NCI-H82 treated with DMSO at 0.1 percent for 48 hours (cell line): ENCODE results near the gene REXO1.
"Not testable (repeated sequence)": the region's sequence is repeated elsewhere in the genome, so short reads cannot be mapped to it uniquely, and the experiment has no call there.

Source experiments
- DNase-seq: peaks from one replicate; lab custom pipeline; 2025; ENCODE audit not compliant: unreplicated experiment; lab: John Stamatoyannopoulos, UW

The REXO1 gene, protein sequence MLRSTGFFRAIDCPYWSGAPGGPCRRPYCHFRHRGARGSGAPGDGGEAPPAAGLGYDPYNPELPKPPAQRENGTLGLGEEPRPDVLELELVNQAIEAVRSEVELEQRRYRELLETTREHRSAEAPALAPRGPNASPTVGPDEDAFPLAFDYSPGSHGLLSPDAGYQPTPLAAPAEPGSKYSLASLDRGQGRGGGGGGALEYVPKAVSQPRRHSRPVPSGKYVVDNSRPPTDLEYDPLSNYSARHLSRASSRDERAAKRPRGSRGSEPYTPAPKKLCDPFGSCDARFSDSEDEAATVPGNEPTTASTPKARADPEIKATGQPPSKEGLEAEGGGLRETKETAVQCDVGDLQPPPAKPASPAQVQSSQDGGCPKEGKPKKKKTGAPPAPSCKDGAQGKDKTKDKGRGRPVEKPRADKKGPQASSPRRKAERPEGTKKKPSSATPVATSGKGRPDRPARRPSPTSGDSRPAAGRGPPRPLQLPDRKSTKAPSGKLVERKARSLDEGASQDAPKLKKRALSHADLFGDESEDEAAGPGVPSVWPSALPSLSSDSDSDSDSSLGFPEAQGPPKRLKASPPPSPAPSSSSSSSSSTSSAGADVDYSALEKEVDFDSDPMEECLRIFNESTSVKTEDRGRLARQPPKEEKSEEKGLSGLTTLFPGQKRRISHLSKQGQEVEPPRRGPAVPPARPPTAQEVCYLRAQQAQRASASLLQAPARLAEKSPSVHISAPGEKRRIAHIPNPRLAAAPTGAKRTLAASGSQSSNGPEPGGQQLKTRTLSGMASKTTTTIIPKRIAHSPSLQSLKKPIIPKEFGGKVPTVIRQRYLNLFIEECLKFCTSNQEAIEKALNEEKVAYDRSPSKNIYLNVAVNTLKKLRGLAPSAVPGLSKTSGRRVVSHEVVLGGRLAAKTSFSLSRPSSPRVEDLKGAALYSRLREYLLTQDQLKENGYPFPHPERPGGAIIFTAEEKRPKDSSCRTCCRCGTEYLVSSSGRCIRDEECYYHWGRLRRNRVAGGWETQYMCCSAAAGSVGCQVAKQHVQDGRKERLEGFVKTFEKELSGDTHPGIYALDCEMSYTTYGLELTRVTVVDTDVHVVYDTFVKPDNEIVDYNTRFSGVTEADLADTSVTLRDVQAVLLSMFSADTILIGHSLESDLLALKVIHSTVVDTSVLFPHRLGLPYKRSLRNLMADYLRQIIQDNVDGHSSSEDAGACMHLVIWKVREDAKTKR

DNA sequence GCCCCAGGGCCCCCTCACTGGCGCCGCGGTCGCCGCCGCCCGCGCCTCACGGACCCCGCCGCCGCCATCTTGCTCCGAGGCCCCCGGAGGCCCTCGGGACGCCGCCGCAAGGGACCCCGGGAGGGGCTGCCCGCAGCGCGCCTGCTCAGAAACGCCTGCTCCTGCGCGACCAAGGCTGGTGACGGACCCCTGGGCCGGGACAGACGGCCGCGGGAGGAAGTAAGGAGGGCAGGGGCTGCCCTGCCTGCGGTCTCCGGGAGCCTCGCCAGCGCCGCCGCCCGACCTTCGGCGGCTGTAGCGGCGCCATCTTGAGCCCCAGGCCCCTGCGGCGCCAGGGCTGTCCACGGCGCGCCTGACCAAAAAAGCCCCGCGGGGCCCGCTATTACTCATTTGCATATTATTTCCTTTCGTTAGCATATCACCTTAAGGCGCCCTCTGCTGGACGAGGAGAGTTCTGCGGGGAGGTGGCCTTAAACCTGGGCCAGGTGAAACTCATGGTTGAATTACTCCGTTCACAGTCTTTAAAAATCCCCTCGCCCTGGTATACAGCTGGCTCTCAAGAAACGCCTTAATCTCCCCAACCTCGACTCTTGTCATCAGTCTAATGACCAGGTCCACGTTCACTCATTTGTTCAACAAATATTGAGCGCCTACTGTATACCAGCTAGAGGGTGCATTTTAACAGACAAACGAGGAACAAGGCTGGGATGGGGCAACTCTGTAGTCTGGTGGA is at the start of gene REXO1:
Gene REXO1, minus strand, starts transcription at position 85 of the 733 bp plus-strand sequence. CDS start 125 bp downstream, outside the sequence.
- DNase-seq: peak; percentile 60

DNA sequence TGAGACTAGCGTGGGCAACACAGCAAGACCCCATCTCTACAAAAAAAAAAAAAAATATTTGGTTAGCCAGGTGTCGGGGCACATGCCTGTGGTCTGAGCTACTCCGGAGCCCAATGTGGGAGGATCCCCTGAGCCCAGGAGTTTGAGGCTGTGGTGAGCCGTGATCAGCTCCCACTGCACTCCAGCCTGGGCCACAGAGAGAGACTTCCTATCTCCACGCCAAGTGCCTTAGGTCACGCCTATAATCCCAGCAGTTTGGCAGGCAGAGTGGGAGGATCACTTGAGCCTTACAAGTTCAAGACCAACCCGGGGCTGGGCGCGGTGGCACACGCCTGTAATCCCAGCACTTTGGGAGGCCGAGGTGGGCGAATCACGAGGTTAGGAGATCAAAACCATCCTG is 48.2 kb upstream of the REXO1 start:
- no peak for DNase-seq

DNA sequence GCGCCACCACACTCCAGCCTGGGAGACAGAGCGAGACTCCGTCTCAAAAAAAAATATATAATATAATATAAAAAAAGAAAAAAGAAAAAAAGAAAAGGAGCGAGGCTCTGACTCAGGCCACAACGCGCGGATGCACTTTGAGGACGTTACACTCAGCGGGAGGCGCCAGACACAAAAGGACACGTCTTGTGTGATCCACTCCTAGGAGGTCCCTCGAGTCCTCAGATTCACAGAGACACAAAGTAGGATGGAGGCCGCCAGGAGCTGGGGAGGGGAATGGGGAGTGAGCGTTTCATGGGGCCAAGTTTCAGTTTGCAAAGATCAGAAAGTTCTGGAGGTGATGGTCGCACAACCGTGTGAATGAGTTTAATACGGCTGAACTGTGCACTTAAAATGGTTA is 45.5 kb upstream of the REXO1 start:
- DNase-seq: no peak

DNA sequence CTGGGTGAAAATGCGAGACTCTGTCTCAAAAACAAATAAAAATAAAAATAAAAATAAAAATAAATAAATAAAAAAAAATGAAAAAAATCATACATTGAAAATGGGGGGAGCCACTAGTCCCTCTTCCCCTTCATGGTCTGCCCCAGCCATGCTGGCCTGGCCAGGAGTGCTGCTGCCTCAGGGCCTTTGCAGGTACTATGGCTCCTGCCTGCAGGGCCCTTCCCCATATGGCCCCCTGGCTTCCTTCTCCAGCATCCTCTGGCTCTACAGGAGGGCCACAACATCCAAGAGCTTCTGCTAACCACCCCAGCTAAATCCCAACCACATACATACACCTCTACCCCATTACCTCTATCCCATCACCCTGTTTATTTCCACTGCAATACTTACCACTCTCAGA is 41.6 kb upstream of the REXO1 start:
- DNase-seq: no peak

DNA sequence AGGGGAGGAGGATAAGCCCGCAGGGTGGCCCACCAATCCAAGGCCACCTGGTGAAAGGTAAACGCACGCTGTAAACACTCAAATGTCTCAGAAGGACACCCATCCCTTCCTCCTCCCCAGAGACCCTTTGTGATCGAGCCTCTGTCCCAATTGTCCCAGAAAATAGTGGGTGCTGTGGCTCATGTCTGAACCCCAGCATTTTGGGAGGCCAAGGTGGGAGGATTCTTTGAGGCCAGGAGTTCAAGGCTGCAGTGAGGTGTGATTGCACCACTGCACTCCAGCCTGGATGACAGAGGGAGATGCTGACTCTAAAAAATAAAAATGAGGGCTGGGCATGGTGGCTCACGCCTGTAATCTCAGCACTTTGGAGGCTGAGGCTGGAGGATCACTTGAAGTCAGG is 40.1 kb upstream of the REXO1 start:
- no peak for DNase-seq

DNA sequence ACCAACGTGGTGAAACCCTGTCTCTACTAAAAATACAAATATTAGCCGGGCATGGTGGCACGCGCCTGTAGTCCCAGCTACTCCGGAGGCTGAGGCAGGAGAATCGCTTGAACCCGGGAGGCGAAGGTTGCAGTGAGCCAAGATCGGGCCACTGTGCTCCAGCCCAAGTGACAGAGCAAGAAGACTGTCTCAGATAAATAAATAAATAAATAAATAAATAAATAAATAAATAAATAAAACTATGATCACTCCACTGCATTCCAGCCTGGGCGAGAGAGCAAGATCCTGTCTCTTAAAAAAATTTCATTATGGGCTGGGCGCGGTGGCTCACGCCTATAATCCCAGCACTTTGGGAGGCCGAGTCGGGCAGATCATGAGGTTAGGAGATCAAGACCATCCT is 38.1 kb upstream of the REXO1 start:
- not testable (repeated sequence) for DNase-seq

DNA sequence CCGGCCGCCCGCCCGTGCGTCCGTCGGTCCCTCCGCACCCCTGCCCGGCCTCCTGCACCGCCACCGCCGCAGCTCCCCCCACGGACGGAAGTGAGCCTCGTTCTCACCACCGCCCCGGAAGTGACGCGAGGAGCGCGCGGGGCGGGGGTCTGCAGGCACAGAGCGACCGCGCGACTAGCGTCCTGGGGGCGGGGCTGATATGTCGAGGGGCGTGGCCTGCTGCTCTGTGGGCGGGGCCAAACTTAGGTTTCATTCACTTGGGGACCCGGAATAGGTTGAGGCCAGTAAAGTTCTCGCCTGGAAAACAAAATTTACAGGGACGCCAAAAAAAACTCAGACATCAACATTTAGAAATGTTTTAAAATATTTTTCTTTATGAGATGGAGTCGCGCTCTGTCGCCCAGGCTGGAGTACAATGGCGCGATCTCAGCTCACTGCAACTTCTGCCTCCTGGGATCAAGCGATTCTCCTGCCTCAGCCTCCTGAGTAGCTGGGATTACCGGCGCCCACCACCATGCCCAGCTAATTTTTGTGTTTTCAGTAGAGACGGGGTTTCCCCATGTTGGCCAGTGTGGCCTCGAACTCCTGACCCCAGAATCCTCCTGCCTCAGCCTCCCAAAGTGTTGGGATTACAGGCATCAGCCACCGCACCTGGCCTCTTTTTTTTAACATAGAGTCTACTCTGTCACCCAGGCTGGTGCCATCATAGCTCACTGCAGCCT is 37.3 kb upstream of the REXO1 start, which contains the start of gene ABHD17A:
Gene ABHD17A, minus strand, starts transcription at position 99 of the 722 bp plus-strand sequence. CDS start 3,930 bp downstream, outside the sequence.
- DNase-seq: peak; percentile 46

DNA sequence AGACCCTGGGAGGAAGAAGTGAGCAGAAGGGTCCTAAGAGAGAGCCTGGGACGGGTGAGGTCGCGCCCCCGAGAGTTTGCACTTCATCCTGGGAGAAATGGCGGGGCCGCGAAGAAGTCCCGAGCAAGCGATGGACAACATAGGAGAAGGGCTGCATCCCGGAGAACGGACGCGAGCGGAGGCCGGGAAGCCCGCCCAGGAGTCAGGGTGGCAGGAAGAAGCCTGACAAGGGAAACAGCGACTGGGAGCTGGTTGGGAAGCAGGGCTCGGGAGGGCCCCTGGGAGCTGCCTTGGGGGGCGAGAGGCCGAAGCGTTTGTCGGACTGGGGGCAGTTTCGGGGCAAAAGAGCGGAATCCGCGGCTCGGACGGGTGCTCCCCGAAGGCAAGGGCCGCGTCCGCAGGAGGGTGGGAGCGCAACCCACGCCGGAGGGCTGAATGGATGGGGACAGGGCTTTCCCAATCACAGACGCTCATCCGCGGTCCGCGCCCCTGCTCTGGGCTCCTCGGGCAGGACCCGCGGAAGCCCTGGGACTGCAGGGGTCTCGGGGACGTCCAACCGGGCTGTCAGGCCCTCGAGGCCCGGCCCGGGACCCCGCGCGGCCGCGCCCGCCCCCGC is 36.5 kb upstream of the REXO1 start:
- no peak for DNase-seq

DNA sequence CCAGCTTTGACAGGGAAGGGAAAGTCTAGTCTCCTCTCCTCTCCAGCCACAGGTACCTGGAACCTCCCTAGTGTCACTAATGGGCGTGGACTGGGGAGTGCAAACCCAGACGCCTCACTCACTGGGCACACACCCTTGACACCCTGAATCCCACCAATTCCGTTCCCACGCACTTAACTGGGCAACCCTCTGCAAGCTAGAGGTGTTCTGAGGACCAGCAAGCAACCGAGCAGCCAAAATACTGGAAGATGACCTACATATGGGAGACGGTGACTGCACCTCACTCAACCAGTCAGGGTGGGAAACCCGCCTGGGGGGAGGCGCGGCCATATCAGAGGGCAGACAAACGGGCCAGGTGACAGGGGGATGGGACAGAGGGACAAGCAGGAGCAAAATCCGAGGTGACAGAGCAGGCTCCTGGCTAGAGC is 36.0 kb upstream of the REXO1 start:
- no peak for DNase-seq

DNA sequence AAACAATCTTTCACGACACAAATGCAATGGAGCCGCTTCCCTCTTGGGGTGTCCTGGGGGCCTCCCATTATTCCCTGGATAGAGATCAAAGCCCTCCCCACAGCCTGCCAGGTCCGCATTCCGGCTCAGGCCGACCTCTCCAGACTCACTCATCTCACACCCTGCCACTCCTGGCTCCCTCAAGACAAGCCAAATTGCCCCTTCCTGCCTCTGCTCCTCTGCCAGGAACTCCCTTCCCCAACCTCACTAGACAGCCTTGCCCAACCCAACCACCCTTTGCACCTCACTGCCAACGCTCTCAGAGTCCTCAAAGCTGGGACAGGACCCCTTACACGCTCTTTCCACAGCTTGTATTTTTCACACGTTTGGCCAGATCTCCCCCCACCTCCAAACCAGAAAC is 35.5 kb upstream of the REXO1 start:
- DNase-seq: no peak

DNA sequence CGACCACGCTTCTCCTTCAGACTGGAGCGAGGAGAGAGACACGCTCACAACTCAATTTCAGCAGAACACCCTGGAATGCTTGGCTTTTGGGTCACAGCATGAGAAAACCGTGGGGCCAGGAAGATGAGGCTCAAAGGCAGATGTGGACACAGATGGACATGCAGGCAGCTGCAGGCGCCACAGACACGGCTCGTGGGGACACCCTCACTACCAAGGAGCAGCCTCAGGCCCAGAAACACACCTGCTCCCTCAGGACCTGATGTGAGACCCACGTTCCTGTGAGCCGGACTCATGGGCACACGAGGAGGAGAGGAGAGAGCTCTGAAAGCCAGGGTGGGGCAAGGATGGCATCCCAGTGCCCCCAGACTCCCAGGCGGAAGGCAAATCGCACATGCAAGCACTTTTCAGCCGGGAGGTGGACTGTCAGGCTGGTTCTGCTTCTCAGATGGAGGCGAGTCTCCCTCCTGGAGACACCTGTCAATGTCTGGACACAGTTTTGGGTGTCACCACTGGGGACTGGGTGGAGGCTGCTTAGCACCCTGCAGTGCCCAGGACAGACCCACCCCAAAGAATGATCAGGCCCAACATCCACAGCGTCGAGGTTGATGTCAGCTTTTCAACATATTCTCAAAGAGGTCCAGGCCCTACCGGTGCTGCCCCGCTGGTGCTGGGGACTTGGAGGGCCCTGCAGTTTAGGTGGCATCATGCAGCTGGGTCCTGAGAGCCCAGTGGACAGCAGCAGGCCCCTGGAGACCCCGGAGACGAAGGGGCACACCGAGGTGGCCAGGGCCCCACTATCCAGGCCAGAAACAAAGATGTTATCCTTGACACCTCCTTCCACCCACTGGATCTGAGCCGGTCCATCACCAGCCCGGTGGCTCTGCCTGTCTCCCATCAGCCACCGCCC is 34.8 kb upstream of the REXO1 start:
- no peak for DNase-seq

DNA sequence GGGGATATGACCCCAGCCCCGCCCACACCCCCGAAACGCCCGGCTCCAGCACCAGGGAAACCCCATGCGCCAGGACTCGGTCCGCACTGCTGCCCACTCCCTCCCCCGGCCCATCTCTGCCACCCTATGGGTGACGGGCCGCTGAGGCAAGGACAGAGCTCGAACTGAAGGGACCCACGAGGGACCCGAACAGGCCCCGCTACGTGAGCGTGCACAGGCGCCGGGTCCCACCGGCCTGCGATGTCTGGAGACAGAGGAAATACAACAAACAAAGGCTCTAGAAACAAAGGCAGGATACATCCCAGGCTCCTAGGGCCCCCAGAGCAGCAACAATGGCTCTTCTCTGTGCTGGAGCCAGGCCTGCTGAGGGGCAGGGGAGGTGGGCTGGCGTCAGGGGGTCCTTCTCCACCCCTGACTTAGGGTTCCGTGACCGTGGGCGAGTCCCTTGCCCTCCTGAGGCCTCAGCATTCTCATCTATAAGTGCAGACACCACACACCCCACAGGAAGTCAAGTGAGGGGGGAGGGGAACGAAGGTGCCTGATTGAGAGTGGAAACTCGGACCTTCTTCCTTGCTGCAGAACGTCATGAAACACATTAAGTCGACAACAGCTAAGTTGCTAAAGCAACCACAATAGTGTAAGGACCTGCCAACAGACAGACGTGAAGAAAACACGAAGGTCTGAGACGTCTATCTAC is 34.0 kb upstream of the REXO1 start:
- DNase-seq: no peak

DNA sequence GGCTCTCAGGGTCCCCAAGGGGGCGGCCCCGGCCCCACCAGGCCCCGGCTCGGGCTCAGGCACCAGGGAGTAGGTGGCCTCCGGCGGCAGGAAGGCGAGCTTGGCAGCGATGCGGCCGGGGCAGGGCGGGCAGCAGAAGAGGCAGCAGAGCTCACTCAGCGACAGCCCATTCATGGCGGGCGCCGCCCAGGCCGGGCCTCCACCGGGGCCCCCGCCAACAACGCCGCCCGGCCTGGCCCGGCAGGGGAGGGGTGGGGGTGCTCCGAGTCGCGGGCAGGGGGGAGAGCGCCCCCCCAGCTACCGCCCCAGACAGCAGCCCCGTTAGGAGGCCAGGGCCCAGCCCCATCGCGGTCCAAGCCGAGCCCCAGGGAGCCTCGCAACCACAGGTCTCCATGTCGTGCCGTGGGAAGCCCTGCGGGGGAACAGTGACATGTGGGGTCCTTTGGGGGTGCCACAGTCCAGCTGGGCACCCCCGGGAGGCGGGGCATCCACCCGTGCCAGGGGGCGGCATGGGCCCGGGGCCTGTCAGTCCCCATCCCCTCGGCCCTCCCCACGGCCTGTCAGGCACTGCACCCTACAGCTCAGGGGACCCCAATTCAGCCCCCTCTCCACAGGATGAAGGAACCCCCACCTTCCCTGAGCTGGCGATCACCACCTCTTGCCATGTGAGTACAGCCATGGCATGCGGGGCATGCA is 33.3 kb upstream of the REXO1 start:
- DNase-seq: not testable (repeated sequence)

DNA sequence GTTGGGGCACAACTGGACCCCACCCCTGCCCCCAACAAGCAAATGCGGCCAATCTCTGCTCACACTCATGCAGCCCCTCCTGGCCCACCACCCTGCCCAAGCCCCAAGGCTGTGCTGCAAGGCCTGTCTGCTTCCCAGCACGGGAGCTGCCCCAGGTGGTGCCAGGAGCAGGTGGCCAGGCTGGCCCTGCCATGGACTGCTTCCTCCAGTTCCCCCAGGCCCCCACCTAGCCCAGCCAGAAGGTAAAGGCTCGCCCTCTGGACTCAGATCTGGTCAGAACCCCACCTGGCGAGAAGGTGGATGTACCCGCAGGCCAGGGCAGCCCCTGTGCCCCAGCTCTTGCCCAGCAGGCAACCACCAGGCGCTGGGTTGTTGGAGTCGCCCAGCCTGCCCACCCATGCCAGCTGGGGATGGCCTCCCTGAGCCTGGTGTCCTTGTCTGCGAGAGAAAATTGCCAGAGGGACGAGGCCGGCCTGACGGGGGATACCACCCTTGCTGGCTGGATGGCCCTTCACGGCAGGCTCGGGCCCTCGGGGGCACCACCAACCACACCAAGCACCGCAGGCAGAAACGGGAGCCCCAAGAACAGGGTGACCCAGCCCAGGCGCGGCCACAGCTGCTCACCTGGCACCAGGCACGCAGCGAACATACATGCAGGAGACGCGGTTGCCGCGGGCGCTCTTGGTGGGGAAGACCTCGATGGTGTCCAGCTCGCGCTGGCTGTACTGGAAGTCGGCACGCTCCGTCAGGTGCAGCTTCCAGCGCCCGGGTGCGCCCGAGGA is 32.5 kb upstream of the REXO1 start:
- DNase-seq: no peak

DNA sequence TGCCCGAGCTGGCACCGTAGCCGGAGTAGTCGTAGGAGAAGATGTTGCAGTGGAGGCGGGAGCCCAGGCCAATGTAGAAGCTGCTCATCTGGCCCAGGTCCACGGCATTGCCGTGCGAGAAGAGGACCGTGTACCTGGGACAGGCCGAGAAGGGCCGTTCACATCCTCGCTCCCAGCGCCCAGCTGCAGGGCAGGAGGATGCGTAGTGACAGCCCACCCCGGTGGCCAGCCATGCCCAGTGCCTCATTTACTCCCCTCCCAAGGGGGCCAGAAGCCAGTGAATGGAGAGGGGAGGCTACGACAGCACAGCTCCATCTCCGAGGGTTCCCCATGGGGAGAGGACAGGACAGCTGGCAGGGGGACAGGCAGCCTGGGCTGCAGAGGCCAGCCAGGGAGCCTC is 31.7 kb upstream of the REXO1 start:
- DNase-seq: not testable (repeated sequence)

DNA sequence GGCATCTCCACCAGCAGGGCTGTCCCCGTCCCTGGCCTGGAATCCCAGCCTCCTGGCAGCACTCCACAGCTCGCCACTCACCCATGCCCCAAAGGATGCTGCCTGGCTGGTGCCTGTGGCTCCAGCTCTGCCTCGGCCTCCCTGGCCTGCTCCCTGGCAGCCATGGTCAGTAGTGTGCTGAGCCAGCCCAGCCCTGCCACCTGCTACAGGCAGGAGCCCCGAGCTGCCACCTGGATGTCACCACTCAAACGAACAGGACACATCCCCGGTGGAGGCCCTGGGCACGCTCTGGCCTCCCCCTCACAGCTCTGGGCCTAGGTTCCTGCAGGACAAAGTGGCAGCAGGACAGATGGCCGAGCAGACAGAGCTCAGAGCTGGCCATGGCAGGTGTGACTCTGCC is 30.3 kb upstream of the REXO1 start:
- DNase-seq: not testable (repeated sequence)
